ENCODE data around the gene PRDM16.

Gene PRDM16

GRCh38 chr1:3410142-3410925, 341.3 kb downstream of the PRDM16 start:
- peak; percentile 36 for DNase-seq

DNA sequence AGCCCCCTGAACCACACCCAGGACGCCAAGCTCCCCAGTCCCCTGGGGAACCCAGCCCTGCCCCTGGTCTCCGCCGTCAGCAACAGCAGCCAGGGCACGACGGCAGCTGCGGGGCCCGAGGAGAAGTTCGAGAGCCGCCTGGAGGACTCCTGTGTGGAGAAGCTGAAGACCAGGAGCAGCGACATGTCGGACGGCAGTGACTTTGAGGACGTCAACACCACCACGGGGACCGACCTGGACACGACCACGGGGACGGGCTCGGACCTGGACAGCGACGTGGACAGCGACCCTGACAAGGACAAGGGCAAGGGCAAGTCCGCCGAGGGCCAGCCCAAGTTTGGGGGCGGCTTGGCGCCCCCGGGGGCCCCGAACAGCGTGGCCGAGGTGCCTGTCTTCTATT, 342.8 kb downstream of the PRDM16 start:
- DNase-seq, result no peak

GRCh38 chr1:3412376-3412775, 343.4 kb downstream of the PRDM16 start:
- DNase-seq, result no peak

DNA sequence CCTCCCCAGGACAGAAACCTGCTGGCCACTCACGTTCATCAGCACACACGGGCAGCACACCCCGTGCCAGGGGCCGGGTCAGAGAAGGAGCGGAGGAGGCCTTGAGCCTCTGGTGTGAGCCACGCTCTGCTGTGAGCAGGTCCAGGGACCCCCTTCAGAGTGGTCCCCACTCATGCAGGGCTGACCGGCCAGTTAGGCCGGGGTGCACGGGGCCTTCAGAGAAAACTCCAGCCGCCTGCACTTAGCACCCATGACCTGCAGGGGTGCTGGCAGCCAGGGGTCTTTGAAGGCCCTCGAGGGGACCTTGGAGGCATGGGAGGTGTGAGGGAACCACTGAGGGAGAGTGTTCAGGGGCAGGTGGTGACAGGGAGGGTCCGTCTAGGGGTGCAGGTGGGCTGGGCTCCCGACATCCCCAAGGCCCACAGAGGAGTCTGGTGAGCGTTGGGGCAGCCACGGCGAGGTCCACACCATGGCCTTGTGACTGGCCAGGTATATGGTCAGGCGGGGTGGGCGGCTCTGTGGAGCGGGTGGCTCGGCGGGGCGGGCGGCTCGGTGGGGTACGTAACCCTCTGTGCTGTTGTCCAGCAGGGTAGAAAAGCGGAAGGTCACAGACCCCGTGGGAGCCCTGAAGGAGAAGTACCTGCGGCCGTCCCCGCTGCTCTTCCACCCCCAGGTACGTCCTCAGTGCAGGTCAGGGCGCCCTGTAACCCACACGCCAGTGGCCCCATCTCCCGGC, 345.1 kb downstream of the PRDM16 start:
- DNase-seq, result no peak

DNA sequence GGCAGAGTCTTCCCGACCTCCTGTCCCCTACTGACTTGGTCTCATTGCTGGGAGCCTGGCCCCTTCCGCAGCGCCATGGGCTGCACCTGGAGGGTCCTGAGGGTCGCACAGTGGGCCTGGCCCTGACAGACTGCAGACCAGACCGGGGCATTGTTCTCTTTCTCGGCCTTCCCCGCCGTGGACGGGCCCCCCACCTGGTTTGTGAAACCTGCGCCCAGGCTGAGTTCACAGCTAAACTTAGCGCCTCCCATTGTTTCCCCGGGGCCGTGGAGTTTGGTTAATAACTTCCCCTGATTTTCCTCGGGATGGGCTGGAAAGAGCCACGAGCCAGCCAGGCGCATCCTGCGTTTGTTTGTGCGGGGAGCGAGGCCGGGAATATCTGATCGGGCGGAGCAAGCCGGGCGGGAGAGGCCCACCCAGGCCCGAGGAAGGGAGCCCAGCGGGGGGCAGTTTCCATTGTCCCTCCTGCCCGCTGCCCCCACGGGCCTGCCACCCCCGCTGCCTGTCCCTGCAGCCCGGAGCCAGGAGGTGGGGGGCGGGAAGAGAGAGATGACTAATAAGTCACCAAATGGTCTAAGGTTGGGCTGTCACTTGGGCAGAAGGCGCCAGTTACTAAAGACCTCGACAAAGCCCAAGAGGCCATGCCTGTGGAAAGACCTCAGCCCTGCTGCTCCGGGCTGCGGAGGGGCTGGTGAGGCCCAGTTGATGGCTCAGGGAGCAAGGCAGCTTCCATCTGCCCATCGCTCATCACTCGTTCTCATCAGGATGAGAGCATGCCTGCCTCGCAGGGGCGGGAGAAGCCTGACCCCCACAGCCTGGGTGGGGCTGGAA, 346.5 kb downstream of the PRDM16 start:
- no peak for DNase-seq

GRCh38 chr1:3417082-3417739, 348.2 kb downstream of the PRDM16 start:
- DNase-seq, result no peak

DNA sequence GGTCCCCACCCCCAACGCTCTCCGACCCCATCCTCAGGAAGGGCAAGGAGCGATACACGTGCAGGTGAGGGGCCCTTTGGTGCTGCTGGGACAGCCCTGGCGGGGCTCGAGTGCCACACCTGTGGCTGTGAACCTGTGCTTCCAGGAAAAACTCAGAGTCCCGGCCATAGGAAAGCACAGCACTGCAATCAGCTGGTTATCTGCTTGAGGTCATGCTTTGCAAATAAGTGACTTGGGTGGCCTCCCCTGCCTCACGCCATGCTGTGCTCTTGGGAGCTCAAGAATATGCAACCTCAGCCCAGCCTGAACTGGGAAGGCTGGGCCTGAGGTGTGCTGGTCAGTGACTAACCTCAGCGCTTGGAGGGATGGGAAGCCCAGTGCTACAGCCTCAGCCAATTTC, 348.9 kb downstream of the PRDM16 start:
- no peak for DNase-seq

DNA sequence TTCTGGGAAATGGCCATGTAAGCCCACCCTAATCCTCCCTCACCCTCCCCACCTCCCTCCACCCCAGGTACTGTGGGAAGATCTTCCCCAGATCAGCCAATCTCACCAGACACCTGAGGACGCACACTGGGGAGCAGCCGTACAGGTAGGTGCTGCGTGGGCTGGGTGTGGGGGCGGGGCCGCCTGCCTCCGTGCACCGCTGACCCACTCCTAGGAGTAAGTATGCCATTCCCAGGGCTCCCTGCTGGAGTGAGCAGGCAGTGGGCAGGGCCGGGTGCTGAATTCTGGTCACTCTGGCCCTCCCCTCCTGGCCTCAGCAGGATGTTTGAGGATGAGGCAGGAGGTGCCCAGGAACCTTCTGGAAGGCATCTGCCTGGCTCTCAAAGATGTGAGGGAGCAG, 349.6 kb downstream of the PRDM16 start:
- DNase-seq, result no peak

GRCh38 chr1:3419415-3420204, 350.6 kb downstream of the PRDM16 start:
- DNase-seq, result no peak

DNA sequence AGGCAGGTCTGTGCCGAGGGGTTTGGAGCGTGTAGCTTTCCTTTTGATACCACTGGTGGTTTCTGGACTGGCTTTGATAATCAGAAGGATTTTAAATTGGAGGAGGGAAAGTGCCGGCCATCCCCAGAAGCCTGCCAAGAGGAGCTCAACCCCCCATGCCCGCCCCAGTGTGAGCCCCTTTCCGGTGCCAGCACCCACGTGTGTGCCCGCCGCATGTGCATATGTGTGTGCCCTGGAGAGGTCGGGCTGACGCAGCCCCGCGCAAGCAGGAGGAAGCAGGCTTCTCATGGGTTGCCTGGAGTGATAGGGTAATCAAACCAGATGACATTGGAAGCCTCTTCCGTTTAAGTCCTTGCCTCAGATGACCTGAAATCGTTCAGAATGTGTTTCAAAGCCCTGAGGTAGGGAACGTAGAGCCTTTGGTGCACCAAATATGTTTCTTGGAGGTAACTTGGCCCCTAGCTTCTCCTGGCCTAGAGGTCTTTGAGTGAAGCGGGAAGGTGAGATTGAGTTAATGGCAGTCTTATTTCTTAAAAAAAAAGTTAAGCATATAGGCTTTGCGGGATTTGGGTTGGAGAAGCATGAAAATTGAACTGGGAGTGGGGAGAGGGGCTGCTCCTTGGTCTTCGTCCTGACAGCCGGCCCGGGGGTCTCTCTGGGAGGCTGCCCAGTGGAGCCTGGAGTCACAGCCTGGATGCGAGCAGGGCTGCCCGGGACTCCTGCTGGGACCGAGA, 351.4 kb downstream of the PRDM16 start:
- no peak for DNase-seq

- DNase-seq, result no peak
Measured at GRCh38 chr1:3422638-3423037, 353.6 kb downstream of the PRDM16 start.

GRCh38 chr1:3423245-3423829, 354.3 kb downstream of the PRDM16 start:
- DNase-seq, result no peak

DNA sequence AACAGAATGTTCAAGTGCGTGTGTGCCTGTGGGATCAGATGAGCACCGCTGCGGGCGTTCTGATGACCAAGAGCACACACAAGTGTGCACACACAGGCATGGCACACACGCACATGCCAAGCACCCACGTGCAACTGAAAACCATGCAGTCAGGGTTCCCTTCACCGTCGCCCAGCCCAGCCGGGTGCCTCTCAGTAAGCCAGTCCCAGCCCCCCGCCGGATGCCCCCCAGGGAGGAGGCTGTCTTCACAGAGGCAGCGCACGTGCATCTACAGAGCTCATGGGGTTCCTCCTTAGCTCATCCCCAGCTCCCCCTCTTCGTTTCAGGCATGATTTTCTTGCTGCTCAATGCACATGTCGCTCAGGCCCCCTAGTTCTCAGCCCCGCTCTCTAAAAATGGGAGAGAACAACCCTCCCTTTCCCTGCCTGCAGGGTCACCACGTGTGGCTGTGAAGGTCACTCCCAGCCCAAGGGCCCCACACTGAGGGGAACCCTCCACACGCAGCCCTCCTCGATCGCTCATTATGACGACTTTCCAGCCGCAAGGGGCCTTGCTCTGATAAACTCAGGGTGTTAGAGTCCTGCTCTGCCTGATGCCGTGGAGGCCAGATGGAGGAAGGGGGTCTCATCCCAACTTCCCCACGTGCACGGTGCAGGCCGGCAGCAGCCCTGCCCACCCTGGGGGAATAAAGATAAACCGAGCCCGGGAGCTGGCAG, 355.1 kb downstream of the PRDM16 start:
- no peak for DNase-seq

DNA sequence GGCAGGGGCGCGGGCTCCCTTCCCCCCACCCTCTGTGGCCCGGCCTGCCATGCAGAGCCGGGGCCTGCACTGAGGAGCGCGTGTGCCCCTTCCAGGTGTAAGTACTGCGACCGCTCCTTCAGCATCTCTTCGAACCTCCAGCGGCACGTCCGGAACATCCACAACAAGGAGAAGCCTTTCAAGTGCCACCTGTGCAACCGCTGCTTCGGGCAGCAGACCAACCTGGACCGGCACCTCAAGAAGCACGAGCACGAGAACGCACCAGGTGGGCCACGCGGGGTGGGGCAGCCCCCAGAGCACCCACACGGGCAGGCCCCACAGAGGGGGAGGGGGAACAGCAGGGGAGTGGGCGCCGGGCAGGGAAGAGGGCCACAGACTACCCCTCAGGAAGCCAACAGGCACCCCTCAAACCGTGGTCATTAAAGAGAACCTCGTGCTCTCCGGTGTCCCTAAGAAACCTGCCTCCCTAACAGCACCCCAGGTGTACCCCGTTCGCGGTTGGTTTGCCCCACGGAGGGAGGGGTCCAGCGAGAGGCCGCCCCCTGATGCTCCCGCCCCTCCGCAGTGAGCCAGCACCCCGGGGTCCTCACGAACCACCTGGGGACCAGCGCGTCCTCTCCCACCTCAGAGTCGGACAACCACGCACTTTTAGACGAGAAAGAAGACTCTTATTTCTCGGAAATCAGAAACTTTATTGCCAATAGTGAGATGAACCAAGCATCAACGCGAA, 356.6 kb downstream of the PRDM16 start:
- no peak for DNase-seq

DNA sequence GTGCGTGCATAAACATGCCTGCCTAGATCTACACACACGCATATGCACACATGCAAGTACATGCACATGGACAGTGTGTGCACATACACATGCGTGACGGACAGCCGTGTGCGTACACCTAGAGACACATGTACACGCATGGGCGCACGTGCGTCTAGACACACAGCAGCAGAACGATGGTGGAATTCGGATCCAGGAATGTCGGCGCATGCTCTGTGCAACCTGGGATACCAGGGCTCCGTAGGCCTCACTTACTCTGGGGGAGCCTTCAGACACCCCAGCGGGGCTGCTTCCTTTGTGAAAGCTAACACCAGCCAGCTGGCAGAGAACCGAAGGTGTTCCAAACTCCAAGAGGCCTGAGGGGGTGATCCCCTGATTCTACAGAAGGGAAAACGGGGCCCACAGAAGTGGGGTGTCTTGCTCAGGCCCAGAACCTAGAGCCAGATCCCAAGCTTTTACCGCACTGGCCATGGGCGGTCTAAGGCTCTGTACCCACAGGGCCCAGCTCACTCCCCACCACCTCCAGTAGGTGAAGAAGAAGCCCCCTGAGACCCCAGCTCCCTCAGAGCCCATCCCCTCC, 358.0 kb downstream of the PRDM16 start:
- DNase-seq, result no peak

DNA sequence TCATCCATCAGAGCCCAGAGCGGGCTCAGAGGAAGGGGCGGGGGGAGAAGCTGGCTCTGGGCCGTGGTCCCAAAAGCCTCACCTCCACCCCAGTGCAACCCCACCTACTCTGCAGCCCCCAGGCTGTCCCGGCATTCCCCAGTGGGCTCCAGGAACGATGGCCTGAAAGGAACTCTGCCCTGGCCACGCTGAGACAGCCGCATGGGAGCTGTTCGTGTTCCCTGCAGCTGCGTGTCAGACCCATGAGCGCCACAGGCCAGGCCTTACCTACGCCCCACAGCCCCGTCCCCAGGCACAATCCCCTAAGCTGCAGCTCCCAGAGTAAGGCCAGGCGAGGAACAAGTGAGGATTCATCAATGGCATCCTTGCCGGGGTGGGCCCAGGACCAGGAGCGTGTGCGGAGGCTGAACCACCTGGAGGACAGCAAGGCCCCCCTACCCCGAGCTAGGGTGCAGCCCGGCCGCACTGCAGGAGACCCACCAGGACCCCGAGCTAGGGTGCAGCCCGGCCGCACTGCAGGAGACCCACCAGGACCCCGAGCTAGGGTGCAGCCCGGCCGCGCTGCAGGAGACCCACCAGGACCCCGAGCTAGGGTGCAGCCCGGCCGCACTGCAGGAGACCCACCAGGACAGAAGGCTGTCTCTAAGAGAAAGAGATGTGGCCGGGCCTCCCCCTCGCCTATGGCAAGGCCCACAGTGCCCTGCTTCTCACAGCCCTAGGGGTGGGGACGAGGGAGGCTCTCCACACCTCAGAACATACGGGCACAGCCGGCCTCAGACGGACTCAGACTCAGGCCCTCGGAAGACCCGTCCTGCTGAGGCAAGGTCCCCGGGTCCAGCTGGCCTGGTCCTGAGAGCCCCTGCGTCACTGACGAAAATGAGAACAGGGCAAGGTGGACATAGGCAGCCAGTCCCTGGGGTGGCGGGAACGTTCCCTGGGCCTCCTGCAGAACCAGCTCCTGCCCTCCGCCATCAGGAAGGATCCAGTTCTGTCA, 359.0 kb downstream of the PRDM16 start:
- DNase-seq, result no peak

- no peak for DNase-seq
Measured at GRCh38 chr1:3428899-3429298, 359.9 kb downstream of the PRDM16 start.

- no peak for DNase-seq
Measured at GRCh38 chr1:3429320-3429719, 360.3 kb downstream of the PRDM16 start.

Measured in GOT3 (cell line).